GM12878 (cell line): ENCODE data around the gene DAPK2. TPM values are rescaled to one million over a fixed set of nuclear protein-coding genes. Genes with fewer than 3 reads are reported as not detected.

ENCODE experiments used
- ATAC-seq: fragments of 200-7000 bp; cut with Tn5 transposase; 3 replicates; pipeline ENCODE4 v1.9.1; 2020; ENCODE audit warnings: mild to moderate bottlenecking, moderate library complexity
- BruUV-seq: library from RNA; stranded (reverse); fragments of 400-500 nt; replicated peaks from 2 replicates; lab custom pipeline; 2021; lab: Mats Ljungman, UMichigan
- CTCF ChIA-PET: fragments of 300-600 bp; sonication (Branson Sonifier 250); formaldehyde crosslinking; extraction: SDS; loops from one replicate; lab custom pipeline; 2021; ENCODE audit warnings: inconsistent platforms; lab: Yijun Ruan, JAX
- POLR2A ChIA-PET: fragments of 350-600 bp; formaldehyde crosslinking; extraction: SDS; loops from one replicate; lab custom pipeline; 2021; ENCODE audit warnings: inconsistent platforms; lab: Charles Lee
- RAD21 ChIA-PET: fragments of 300-600 bp; sonication (Branson Sonifier 250); formaldehyde crosslinking; loops from one replicate; lab custom pipeline; 2023; ENCODE audit warnings: antibody characterized with exemption; ENCODE audit not compliant: unreplicated experiment; lab: Charles Lee
- SMC1A ChIA-PET: fragments of 300-600 bp; sonication (Branson Sonifier 250); formaldehyde crosslinking; loops from one replicate; lab custom pipeline; 2023; ENCODE audit not compliant: unreplicated experiment, uncharacterized antibody; lab: Charles Lee
- DNase-seq: peaks from one replicate; pipeline ENCODE4 v3.0.0-alpha.2; 2011; ENCODE audit warnings: low read depth, low spot score
- FAIRE-seq: peaks from 3 replicates; lab custom pipeline; 2011; peaks lifted over from hg19 to GRCh38; lab: Jason Lieb, UNC
- H2AFZ ChIP-seq: 2 replicates; pipeline ENCODE4 v1.6.0; 2011; ENCODE audit warnings: low read depth, low read length, control low read depth; ENCODE audit not compliant: control insufficient read depth
- H3K27ac ChIP-seq: 2 replicates; pipeline ENCODE4 v1.5.1; 2011; ENCODE audit warnings: control low read depth; ENCODE audit not compliant: control insufficient read depth, insufficient read depth
- H3K27me3 ChIP-seq, 2 experiments: replicated peaks in 1 of 2; 2 replicates each; pipeline versions ENCODE4 v1.6.0 to v1.6.1; 2011; ENCODE audit warnings: low read length in 1 of 2; ENCODE audit not compliant: control insufficient read depth in 2 of 2, insufficient read depth in 2 of 2
- H3K36me3 ChIP-seq, 2 experiments: 2 replicates each; pipeline ENCODE4 v1.5.1; 2011; ENCODE audit warnings: low read length in 1 of 2; ENCODE audit not compliant: control insufficient read depth in 2 of 2, insufficient read depth in 2 of 2
- H3K4me1 ChIP-seq: 2 replicates; pipeline ENCODE4 v1.6.1; 2011; ENCODE audit warnings: mild to moderate bottlenecking, low read length, moderate library complexity, mixed read lengths; ENCODE audit not compliant: control insufficient read depth, insufficient read depth
- H3K4me2 ChIP-seq: 2 replicates; pipeline ENCODE4 v1.6.0; 2011; ENCODE audit warnings: control low read depth; ENCODE audit not compliant: control insufficient read depth, insufficient read depth
- H3K4me3 ChIP-seq: fragments of 200-600 bp; sonication (generic); 2 replicates; pipeline ENCODE4 v1.5.1; 2016
- H3K79me2 ChIP-seq: 2 replicates; pipeline ENCODE4 v1.6.0; 2011; ENCODE audit warnings: low read length; ENCODE audit not compliant: control insufficient read depth, insufficient read depth
- H3K9ac ChIP-seq: 2 replicates; pipeline ENCODE4 v1.8.0; 2011; ENCODE audit warnings: low read length, control low read depth, mixed read lengths; ENCODE audit not compliant: control insufficient read depth, insufficient read depth
- H3K9me3 ChIP-seq: replicated peaks from 3 replicates; pipeline ENCODE4 v1.5.1; 2011; ENCODE audit warnings: mild to moderate bottlenecking, low read length; ENCODE audit not compliant: control insufficient read depth, insufficient read depth
- H4K20me1 ChIP-seq: 2 replicates; pipeline ENCODE4 v1.6.0; 2011; ENCODE audit not compliant: control insufficient read depth, insufficient read depth
- BCL11A ChIP-seq: IDR thresholded peaks from 2 replicates; pipeline ENCODE4 v1.6.1; 2011; ENCODE audit warnings: low read depth, low read length
- CHD4 ChIP-seq: fragments of 200-600 bp; sonication (generic); IDR thresholded peaks from 2 replicates; pipeline ENCODE4 v1.6.1; 2016; ENCODE audit warnings: mild to moderate bottlenecking
- CREM ChIP-seq: IDR thresholded peaks from 2 replicates; pipeline ENCODE4 v1.6.1; 2014; ENCODE audit warnings: antibody characterized with exemption, low read depth
- HDGF ChIP-seq: fragments of 450-650 bp; IDR thresholded peaks from 2 replicates; pipeline ENCODE4 v1.6.1; 2016; ENCODE audit warnings: antibody characterized with exemption
- IRF5 ChIP-seq: fragments of 450-650 bp; IDR thresholded peaks from 2 replicates; pipeline ENCODE4 v1.6.1; 2017; ENCODE audit warnings: borderline replicate concordance
- JUND ChIP-seq: IDR thresholded peaks from 2 replicates; pipeline ENCODE4 v1.6.1; 2012; ENCODE audit warnings: low read depth, mild to moderate bottlenecking, low read length, improper control_type of control experiment, moderate library complexity
- LARP7 ChIP-seq: fragments of 450-650 bp; IDR thresholded peaks from 2 replicates; pipeline ENCODE4 v1.6.1; 2017; ENCODE audit warnings: mild to moderate bottlenecking
- MLLT1 ChIP-seq: fragments of 450-650 bp; IDR thresholded peaks from 2 replicates; pipeline ENCODE4 v1.6.1; 2016; ENCODE audit warnings: mild to moderate bottlenecking
- NFXL1 ChIP-seq: fragments of 450-650 bp; IDR thresholded peaks from 2 replicates; pipeline ENCODE4 v1.6.1; 2017; ENCODE audit warnings: antibody characterized with exemption, mild to moderate bottlenecking, borderline replicate concordance
- NRF1 ChIP-seq: conservative IDR thresholded peaks from 2 replicates; pipeline ENCODE4 v1.6.1; 2011; ENCODE audit warnings: mild to moderate bottlenecking, low read depth, low read length, improper control_type of control experiment
- SIN3A ChIP-seq: IDR thresholded peaks from 2 replicates; pipeline ENCODE4 v1.6.1; 2012; ENCODE audit warnings: low read depth, low read length, improper control_type of control experiment
- SMC3 ChIP-seq: IDR thresholded peaks from 2 replicates; pipeline ENCODE4 v1.6.1; 2011; ENCODE audit warnings: low read length, improper control_type of control experiment, borderline replicate concordance
- TCF12 ChIP-seq: IDR thresholded peaks from 2 replicates; pipeline ENCODE4 v1.6.1; 2011; ENCODE audit warnings: low read depth, mild to moderate bottlenecking, low read length
- WGBS: methylation state at CpG from one replicate; pipeline ENCODE4 v1.1.6; 2016; ENCODE audit warnings: low lambda C conversion rate; ENCODE audit not compliant: insufficient replicate concordance, insufficient coverage; ENCODE audit errors: missing lambda C conversion rate; 5-methylcytosine and 5-hydroxymethylcytosine counted together
- in situ Hi-C: fragments of 300-500 bp; cut with MboI; formaldehyde crosslinking; loops from 9 replicates; pipeline ENCODE4 v1.14.3; 2018; ENCODE audit warnings: mixed read lengths
- intact Hi-C: fragments of 100-400 bp; cut with micrococcal nuclease; formaldehyde crosslinking; loops from one replicate; pipeline ENCODE4 v1.14.2; 2022; ENCODE audit not compliant: unreplicated experiment
- polyA plus RNA-seq, 11 experiments: library from polyadenylated mRNA; depleted of rRNA in 4 of 11; unstranded in 6 of 11; stranded (reverse) in 5 of 11; fragments of >200 nt; fragmentation: Nextera tagmentation in 4 of 11; fragmentation: Illumina TruSeq in 1 of 11; extraction: Ambion mirVana in 4 of 11; extraction: Trizol in 1 of 11; gene quantifications; 1 replicate in 1 of 11; 2 replicates in 10 of 11; pipeline versions ENCODE4 v1.2.1 to v1.2.3, GENCODE V29; 2011 to 2016; ENCODE audit warnings: inconsistent platforms in 2 of 11, missing spikeins in 2 of 11, low read depth in 1 of 11
- total RNA-seq, 4 experiments: library from RNA; depleted of rRNA in 3 of 4; stranded (reverse); fragments of >200 nt in 3 of 4; fragmentation: Illumina TruSeq in 1 of 4; extraction: Trizol in 1 of 4; gene quantifications; 2 replicates each; pipeline versions ENCODE4 v1.2.1 to v1.2.3, GENCODE V29; 2013 to 2021

The DAPK2 gene
- total and polyA plus RNA-seq, 10 of the 15 experiments (the other 5 are each of a cell fraction or from before 2014, with no cell fraction given): 0.69 to 8.4 (median 4.1) TPM

GRCh38 chr15:63912061-63912615, 134.1 kb downstream of the DAPK2 start:
- ATAC-seq (no peak), FAIRE-seq (no peak)
- Histone ChIP-seq H3K4me3 (no peak overlapping the region), H3K36me3 (no peaks in the 10 kb centered on the region), H4K20me1 (no peaks in the 10 kb centered on the region), H3K4me1 (no peaks in the 10 kb centered on the region; the same call in 1 of the 2 replicates), H3K79me2 (no peaks in the 10 kb centered on the region), H3K27me3 (no peaks in the 10 kb centered on the region), H3K27ac (no peak overlapping the region), H3K9me3 (no peaks in the 10 kb centered on the region), H3K9ac (no peak overlapping the region), H2AFZ (no peak overlapping the region), H3K4me2 (no peak overlapping the region)
- RAD21 ChIA-PET: no interaction called here
- WGBS: 74% methylated on average over 14 of the region's 15 CpGs
- intact Hi-C loops (no loop called here), in situ Hi-C loops (no loop called here)
- BruUV-seq: no TSS peak
- CTCF ChIA-PET: interaction anchor here (1.0 to 2.3 kb wide), 7 partner anchors 10 to 166 kb away, joined by 3 to 6 read pairs (median 4); partner anchors contain the start of gene DAPK2
- TF ChIP-seq CHD4: no peak
- no peak for TF ChIP-seq MLLT1
- TF ChIP-seq, all 136 proteins: peak for 0
- no peak for DNase-seq
- ChIA-PET SMC1A (interaction anchor here (0.9 to 4.2 kb wide), 6 partner anchors 9 to 155 kb away, joined by 3 to 15 read pairs (median 4); no protein-coding TSS in a partner anchor), POLR2A (interaction anchor here (1.0 kb wide), 1 partner anchor 159 kb away, joined by 3 read pairs; no protein-coding TSS in a partner anchor)

GRCh38 chr15:63911160-63911559, 135.1 kb downstream of the DAPK2 start:
- Histone ChIP-seq H3K27ac (no peak overlapping the region), H2AFZ (no peak overlapping the region), H3K4me2 (no peak overlapping the region), H3K79me2 (no peaks in the 10 kb centered on the region), H3K9me3 (no peaks in the 10 kb centered on the region), H3K4me1 (peaks cover 3% of the 10 kb centered on the region), H4K20me1 (no peaks in the 10 kb centered on the region), H3K36me3 (no peaks in the 10 kb centered on the region), H3K4me3 (no peak overlapping the region), H3K27me3 (no peaks in the 10 kb centered on the region), H3K9ac (no peak overlapping the region)
- in situ Hi-C loops (no loop called here), intact Hi-C loops (no loop called here)
- BruUV-seq: no TSS peak
- no peak for DNase-seq
- FAIRE-seq: no peak
- ChIA-PET SMC1A (interaction anchor here (1.3 to 4.2 kb wide), 3 partner anchors 13 to 156 kb away, joined by 3 to 15 read pairs (median 10); no protein-coding TSS in a partner anchor), RAD21 (interaction anchor here (0.7 to 1.0 kb wide), 2 partner anchors 72 to 135 kb away, joined by 3 read pairs; partner anchors contain the start of gene DAPK2), CTCF (interaction anchor here (0.9 to 2.3 kb wide), 8 partner anchors 10 to 156 kb away, joined by 3 to 6 read pairs (median 4); partner anchors contain the start of gene DAPK2), POLR2A (no interaction called here)
- 85% methylated on average over 4 of the region's 4 CpGs for WGBS
- ATAC-seq: no peak
- no peak for TF ChIP-seq LARP7
- TF ChIP-seq TCF12: no peak
- TF ChIP-seq HDGF: no peak
- no peak for TF ChIP-seq SIN3A
- no peak for TF ChIP-seq SMC3
- TF ChIP-seq JUND: no peak
- no peak for TF ChIP-seq CREM
- no peak for TF ChIP-seq NFXL1
- no peak for TF ChIP-seq BCL11A
- no peak for TF ChIP-seq NRF1
- TF ChIP-seq IRF5: no peak
